ENCODE results near the gene GOLGA8O.
"Not testable (repeated sequence)": the region's sequence is repeated elsewhere in the genome, so short reads cannot be mapped to it uniquely, and the experiment has no call there.

DNA sequence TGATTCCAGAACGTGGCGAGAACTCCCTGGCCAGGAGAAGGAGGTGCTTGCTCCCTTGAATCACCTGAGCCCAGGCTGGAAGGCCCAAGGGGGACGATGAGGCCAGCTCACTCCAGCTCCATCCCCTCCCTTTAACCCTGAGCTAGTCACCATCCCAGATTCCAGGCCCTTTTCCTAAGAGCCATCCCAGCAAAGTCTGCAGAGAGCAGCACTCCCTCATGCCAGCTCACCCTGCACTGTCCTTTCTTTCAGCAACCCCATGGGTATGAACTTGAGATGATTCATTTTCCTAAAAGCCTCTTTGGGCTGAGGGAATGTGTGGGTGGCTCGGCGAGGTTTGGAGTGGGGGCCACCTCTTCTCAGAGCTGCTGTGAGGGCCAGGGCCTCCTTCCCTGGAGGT is 26.2 kb upstream of the GOLGA8O start:
- not testable (repeated sequence) for TF ChIP-seq POLR2AphosphoS5 (IDR thresholded peaks at IDR 0.05)
- TF ChIP-seq, protein P1, sequence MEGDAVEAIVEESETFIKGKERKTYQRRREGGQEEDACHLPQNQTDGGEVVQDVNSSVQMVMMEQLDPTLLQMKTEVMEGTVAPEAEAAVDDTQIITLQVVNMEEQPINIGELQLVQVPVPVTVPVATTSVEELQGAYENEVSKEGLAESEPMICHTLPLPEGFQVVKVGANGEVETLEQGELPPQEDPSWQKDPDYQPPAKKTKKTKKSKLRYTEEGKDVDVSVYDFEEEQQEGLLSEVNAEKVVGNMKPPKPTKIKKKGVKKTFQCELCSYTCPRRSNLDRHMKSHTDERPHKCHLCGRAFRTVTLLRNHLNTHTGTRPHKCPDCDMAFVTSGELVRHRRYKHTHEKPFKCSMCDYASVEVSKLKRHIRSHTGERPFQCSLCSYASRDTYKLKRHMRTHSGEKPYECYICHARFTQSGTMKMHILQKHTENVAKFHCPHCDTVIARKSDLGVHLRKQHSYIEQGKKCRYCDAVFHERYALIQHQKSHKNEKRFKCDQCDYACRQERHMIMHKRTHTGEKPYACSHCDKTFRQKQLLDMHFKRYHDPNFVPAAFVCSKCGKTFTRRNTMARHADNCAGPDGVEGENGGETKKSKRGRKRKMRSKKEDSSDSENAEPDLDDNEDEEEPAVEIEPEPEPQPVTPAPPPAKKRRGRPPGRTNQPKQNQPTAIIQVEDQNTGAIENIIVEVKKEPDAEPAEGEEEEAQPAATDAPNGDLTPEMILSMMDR (IDR thresholded peaks at IDR 0.05 in 8 of 11, conservative IDR thresholded peaks at IDR 0.05 in 3 of 11) = not testable (repeated sequence)
